ENCODE results near the gene CCDC91.

- TF ChIP-seq, protein P1, sequence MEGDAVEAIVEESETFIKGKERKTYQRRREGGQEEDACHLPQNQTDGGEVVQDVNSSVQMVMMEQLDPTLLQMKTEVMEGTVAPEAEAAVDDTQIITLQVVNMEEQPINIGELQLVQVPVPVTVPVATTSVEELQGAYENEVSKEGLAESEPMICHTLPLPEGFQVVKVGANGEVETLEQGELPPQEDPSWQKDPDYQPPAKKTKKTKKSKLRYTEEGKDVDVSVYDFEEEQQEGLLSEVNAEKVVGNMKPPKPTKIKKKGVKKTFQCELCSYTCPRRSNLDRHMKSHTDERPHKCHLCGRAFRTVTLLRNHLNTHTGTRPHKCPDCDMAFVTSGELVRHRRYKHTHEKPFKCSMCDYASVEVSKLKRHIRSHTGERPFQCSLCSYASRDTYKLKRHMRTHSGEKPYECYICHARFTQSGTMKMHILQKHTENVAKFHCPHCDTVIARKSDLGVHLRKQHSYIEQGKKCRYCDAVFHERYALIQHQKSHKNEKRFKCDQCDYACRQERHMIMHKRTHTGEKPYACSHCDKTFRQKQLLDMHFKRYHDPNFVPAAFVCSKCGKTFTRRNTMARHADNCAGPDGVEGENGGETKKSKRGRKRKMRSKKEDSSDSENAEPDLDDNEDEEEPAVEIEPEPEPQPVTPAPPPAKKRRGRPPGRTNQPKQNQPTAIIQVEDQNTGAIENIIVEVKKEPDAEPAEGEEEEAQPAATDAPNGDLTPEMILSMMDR (IDR thresholded peaks at IDR 0.05), result no peak
- TF ChIP-seq POLR2A (IDR thresholded peaks at IDR 0.05) (no peak), EP300 (IDR thresholded peaks at IDR 0.05) (no peak), POLR2AphosphoS5 (IDR thresholded peaks at IDR 0.05) (no peak)
Measured at GRCh38 chr12:28497889-28498411, 307.7 kb downstream of the CCDC91 start.

All from suprapubic skin (tissue), 4 donors.